Adrenal gland (tissue), 5 donors: ENCODE results near the gene JARID2.

ENCODE experiments used
- CTCF ChIP-seq, 6 experiments: fragments of 450-650 bp in 4 of 6; fragments of 200-600 bp in 2 of 6; sonication (generic) in 1 of 6; IDR thresholded peaks; 1 replicate in 5 of 6; 2 replicates in 1 of 6; pipeline versions ENCODE4 v1.5.1 to v1.8.0; 2016 to 2021; ENCODE audit warnings: antibody characterized with exemption in 6 of 6, mild to moderate bottlenecking in 2 of 6, moderate library complexity in 1 of 6
- POLR2A ChIP-seq, 2 donors: fragments of 450-650 bp; IDR thresholded peaks; one replicate each; pipeline ENCODE4 v1.6.1; 2017; ENCODE audit warnings: antibody characterized with exemption in 2 of 2, mild to moderate bottlenecking in 2 of 2, moderate library complexity in 1 of 2
- donor health status: DM: no; HTN: no; CAD: no.

GRCh38 chr6:15476631-15477380 lies 230.9 kb downstream of the JARID2 start:
- TF ChIP-seq CTCF (IDR thresholded peaks at IDR 0.05): no peak
- TF ChIP-seq POLR2A (IDR thresholded peaks at IDR 0.05): no peak
